ENCODE measurements around the gene AQP6.

Gene AQP6

DNA sequence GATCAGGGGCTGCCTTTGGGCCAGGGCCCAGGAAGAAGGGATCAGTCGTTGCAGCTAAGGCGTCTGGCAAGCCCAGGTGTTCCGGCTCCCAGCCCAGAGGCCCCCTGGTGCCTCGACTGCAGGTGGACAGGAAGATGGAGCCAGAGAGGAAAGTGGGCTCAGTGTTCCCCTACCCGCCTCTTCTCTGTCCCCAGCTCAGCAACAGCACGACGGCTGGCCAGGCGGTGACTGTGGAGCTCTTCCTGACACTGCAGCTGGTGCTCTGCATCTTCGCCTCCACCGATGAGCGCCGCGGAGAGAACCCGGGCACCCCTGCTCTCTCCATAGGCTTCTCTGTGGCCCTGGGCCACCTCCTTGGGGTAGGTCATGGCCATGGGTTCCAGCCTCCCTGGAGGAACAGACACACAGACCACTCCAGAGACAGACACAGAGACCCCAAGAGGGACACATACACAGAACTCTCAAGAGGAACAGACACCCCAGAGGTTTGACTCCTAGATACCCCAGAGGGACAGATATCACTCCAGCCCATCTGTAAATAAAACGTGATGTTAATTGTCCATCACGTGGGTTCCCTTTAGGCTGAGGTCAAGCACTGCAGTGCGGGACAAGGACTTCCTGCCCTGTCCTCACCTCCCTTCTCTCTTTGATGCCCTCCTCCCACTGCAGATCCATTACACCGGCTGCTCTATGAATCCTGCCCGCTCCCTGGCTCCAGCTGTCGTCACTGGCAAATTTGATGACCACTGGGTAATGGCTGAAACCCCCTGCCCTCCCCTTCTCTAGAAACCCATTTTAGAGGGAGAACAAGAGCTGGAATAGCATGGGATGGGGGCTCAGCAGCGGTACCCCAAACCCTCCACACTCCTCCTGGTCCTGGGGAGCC lies 18.5 kb upstream of the AQP6 start:
- no peak for ATAC-seq
- TF ChIP-seq ZNF8 (CRISPR knock-in tag; IDR thresholded peaks at IDR 0.05) (no peak), PPARA (CRISPR knock-in tag; IDR thresholded peaks at IDR 0.05; ENCODE audit: borderline replicate concordance) (no peak)
- TF ChIP-seq, protein P1, sequence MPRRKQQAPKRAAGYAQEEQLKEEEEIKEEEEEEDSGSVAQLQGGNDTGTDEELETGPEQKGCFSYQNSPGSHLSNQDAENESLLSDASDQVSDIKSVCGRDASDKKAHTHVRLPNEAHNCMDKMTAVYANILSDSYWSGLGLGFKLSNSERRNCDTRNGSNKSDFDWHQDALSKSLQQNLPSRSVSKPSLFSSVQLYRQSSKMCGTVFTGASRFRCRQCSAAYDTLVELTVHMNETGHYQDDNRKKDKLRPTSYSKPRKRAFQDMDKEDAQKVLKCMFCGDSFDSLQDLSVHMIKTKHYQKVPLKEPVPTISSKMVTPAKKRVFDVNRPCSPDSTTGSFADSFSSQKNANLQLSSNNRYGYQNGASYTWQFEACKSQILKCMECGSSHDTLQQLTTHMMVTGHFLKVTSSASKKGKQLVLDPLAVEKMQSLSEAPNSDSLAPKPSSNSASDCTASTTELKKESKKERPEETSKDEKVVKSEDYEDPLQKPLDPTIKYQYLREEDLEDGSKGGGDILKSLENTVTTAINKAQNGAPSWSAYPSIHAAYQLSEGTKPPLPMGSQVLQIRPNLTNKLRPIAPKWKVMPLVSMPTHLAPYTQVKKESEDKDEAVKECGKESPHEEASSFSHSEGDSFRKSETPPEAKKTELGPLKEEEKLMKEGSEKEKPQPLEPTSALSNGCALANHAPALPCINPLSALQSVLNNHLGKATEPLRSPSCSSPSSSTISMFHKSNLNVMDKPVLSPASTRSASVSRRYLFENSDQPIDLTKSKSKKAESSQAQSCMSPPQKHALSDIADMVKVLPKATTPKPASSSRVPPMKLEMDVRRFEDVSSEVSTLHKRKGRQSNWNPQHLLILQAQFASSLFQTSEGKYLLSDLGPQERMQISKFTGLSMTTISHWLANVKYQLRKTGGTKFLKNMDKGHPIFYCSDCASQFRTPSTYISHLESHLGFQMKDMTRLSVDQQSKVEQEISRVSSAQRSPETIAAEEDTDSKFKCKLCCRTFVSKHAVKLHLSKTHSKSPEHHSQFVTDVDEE (CRISPR knock-in tag; IDR thresholded peaks at IDR 0.05): no peak

DNA sequence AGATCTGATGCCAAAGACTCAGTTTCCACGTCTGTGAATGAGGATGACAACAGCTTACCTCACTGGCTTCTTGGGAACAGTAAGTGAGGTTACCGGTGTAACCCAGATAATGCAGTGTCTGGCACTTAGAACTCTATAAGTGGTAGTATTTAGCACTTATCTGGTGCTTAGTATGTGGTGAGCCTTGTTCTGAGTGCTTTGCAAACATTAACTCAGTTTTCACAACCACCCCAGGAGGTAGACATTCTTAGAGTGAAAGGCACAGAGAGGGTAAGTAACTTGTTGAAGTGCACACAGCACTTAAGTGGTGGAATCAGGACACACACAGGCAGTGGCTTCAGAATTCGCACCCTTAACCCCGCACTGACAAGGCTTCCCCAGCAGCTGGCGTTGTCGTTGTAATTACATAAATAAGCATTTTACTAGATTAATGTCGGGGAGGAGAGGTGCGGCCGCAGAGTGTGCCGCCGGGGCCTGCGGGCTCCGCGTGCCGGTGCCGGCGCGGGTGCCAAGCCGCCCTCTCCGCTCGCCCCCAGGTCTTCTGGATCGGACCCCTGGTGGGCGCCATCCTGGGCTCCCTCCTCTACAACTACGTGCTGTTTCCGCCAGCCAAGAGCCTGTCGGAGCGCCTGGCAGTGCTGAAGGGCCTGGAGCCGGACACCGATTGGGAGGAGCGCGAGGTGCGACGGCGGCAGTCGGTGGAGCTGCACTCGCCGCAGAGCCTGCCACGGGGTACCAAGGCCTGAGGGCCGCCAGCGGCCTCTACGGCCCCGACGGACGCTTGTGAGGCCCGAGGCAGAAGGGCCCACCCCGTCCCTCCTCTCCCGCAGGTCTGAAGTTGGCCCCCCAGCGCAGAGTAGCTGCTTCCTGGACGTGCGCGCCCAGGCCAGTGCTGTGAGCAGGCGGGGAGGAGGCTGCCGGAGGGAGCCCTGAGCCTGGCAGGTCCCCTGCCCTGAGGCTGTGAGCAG lies 17.6 kb upstream of the AQP6 start:
- TF ChIP-seq, protein P2, sequence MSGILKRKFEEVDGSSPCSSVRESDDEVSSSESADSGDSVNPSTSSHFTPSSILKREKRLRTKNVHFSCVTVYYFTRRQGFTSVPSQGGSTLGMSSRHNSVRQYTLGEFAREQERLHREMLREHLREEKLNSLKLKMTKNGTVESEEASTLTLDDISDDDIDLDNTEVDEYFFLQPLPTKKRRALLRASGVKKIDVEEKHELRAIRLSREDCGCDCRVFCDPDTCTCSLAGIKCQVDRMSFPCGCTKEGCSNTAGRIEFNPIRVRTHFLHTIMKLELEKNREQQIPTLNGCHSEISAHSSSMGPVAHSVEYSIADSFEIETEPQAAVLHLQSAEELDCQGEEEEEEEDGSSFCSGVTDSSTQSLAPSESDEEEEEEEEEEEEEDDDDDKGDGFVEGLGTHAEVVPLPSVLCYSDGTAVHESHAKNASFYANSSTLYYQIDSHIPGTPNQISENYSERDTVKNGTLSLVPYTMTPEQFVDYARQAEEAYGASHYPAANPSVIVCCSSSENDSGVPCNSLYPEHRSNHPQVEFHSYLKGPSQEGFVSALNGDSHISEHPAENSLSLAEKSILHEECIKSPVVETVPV (CRISPR knock-in tag; IDR thresholded peaks at IDR 0.05): no peak
- TF ChIP-seq ZFP30 (CRISPR knock-in tag; IDR thresholded peaks at IDR 0.05): no peak
- no peak for TF ChIP-seq ZFP3 (CRISPR knock-in tag; IDR thresholded peaks at IDR 0.05)
- TF ChIP-seq ZC3H10 (CRISPR knock-in tag; IDR thresholded peaks at IDR 0.05): no peak
- TF ChIP-seq ZNF8 (CRISPR knock-in tag; IDR thresholded peaks at IDR 0.05): no peak
- TF ChIP-seq ZNF70 (CRISPR knock-in tag; IDR thresholded peaks at IDR 0.05): no peak
- TF ChIP-seq TCF4 (CRISPR knock-in tag; IDR thresholded peaks at IDR 0.05; ENCODE audit: borderline replicate concordance): no peak
- TF ChIP-seq, protein P1 (CRISPR knock-in tag; IDR thresholded peaks at IDR 0.05): no peak
- no peak for TF ChIP-seq ZNF565 (CRISPR knock-in tag; conservative IDR thresholded peaks at IDR 0.05; ENCODE audit: low read depth)
- no peak for TF ChIP-seq TOX (CRISPR knock-in tag; IDR thresholded peaks at IDR 0.05; ENCODE audit: borderline replicate concordance)
- TF ChIP-seq, protein P3, sequence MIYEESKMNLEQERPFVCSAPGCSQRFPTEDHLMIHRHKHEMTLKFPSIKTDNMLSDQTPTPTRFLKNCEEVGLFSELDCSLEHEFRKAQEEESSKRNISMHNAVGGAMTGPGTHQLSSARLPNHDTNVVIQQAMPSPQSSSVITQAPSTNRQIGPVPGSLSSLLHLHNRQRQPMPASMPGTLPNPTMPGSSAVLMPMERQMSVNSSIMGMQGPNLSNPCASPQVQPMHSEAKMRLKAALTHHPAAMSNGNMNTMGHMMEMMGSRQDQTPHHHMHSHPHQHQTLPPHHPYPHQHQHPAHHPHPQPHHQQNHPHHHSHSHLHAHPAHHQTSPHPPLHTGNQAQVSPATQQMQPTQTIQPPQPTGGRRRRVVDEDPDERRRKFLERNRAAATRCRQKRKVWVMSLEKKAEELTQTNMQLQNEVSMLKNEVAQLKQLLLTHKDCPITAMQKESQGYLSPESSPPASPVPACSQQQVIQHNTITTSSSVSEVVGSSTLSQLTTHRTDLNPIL (CRISPR knock-in tag; IDR thresholded peaks at IDR 0.05; ENCODE audit: low read depth): no peak
- no peak for TF ChIP-seq SNAI2 (CRISPR knock-in tag; IDR thresholded peaks at IDR 0.05)
- TF ChIP-seq PPARA (CRISPR knock-in tag; IDR thresholded peaks at IDR 0.05; ENCODE audit: borderline replicate concordance): no peak
- no peak for TF ChIP-seq BACH2 (CRISPR knock-in tag; IDR thresholded peaks at IDR 0.05; ENCODE audit: borderline replicate concordance)
- TF ChIP-seq, protein P4, sequence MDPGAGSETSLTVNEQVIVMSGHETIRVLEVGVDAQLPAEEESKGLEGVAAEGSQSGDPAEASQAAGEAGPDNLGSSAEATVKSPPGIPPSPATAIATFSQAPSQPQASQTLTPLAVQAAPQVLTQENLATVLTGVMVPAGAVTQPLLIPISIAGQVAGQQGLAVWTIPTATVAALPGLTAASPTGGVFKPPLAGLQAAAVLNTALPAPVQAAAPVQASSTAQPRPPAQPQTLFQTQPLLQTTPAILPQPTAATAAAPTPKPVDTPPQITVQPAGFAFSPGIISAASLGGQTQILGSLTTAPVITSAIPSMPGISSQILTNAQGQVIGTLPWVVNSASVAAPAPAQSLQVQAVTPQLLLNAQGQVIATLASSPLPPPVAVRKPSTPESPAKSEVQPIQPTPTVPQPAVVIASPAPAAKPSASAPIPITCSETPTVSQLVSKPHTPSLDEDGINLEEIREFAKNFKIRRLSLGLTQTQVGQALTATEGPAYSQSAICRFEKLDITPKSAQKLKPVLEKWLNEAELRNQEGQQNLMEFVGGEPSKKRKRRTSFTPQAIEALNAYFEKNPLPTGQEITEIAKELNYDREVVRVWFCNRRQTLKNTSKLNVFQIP (CRISPR knock-in tag; IDR thresholded peaks at IDR 0.05; ENCODE audit: borderline replicate concordance, low read depth): no peak
- no peak for TF ChIP-seq CSDC2 (CRISPR knock-in tag; IDR thresholded peaks at IDR 0.05)
- TF ChIP-seq GLIS3 (CRISPR knock-in tag; IDR thresholded peaks at IDR 0.05): no peak
- TF ChIP-seq ISL1 (CRISPR knock-in tag; IDR thresholded peaks at IDR 0.05): no peak
- no peak for TF ChIP-seq ESRRG (CRISPR knock-in tag; IDR thresholded peaks at IDR 0.05)
- TF ChIP-seq OSR1 (CRISPR knock-in tag; IDR thresholded peaks at IDR 0.05): no peak
- ATAC-seq: no peak
